NCI-H128 (cell line): ENCODE results near the gene LENEP.

Experiments used
- DNase-seq: peaks from one replicate; lab custom pipeline; 2025; ENCODE audit not compliant: unreplicated experiment; lab: John Stamatoyannopoulos, UW

Gene LENEP

DNA sequence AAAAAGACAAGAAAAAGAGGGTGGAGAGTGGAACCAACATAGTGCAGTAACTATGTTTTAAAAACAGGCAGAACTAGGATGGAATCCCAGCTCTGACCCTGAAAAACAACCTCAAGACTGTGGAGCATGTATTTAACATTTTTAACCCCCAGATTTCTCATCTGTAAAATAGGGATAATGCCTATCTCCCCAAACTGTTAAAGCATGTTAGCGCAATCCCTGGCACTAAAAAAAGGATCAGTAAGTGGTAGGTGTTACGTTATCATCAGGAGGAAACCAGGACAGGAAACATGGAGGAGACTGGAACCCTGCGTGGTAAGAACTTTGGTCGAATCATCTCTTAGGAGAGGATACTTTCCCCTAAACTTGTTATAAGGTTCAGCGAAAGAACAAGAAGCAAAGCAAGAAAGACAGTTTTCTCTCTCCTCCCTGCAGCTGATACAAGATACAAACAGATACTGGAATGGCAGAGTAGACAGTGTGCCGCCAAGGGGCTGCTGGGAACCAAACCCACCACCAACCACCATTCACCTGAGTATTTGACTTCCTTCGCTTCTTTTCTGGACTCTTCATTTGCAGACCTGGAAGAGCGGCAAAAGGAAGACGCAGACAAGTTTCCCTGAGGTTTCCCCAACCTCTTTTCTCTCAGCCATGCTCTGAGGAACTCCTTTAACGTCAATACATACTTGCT, 32.8 kb upstream of the LENEP start:
- DNase-seq, result no peak

DNA sequence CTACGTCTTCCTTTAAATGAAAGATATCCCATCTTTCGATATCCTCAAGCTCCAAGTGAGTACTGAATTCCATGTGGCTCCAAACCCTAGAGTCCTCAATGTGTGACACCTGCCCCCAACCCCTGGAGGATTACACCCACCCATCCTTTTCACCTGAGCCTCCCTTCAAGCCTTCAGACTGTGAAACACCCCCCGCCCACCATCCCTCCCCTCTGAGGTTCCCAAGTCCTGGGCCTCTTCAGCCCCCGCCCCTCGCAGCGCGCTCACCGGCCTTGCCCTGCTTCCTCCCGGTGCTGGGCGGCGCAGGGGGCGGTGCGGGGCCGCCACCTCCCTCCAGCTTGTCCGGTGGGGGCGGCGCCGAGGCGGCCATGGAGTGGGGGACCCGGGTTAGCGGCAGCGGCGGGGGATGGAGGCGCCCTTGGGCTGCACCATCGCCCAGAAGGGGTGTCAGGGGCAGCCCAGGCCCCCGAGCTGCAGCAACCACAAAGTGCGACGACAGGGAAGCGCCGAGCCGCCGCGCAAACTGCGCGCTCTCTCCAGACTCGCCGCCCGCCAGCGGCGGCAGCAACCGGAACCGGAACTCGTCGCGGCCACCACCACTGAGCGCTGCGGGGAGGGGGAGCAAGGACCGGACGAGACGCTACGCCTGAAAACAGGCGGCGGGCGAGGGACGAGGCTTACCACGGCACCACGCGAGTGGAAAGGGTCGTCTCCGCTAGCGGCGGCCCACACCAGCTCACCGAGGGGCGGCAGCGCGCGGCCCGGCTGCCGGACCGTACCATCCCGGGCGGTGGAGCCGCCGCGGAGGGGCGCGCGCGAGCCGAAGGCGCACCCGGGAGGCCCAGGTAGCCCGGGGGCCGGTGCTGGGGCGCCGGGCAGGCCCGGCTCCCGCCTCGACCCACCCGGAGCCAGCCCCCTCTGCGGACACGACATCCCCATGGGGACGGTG, 31.9 kb upstream of the LENEP start, which contains the start of gene PYGO2:
TSS of gene PYGO2 (minus strand) at position 576 of the 949 bp plus-strand sequence. CDS start at position 370, 206 bp downstream.
- peak; percentile 53 for DNase-seq

DNA sequence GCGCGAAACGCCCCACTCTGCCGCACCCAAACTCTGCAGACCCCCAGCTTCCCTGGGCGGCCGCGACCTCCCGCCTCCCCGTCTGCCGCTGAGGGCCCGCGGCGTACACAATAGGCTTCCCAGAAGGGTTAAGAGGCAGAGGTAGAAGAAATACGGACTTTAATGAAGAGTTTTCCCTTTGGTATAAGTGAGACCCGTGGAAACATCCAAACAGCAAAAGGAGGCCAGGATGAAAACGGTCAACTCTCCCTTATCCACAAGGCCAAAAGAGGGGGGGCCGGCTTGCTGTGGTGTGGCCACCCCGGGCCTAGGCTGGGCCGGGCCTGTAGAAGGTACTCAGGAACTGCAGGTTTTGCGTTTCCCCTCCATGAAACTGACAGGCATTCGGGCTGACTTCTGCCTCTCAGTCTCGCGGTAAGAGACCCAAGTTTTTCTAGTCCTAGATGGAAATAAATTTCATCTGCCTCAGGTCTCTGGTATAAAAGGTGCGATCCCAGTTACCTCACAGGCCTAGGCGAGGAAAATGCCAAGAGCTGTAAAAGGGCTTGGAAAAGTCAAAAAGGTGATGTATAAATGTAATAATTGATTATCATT, 31.1 kb upstream of the LENEP start:
- DNase-seq, result no peak

DNA sequence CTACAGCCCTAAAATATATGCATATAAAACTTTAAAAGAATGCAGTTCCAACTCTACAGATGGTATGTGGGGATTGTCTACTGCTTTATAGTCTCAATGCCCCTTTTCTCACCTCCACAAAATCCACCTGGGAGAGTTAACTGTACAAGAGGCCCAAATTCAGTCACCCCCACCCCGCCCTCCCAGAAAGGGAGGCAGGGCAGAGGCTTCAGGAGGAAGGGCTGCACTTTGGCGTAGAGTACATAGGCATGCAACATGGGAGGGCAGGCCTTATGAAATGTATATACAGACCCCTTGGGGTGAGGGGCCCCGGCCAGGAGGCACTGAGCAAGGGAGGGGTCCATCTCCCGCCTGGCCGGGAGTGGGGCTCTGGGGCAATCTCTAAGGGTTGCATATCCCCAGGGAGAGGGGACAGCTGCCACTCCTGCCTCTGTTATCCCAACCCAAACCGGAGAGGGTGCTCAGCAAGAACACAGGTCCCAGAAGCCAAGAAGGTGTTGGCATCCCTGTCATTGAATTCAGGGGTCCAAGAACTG, 30.5 kb upstream of the LENEP start:
- DNase-seq, result no peak

DNA sequence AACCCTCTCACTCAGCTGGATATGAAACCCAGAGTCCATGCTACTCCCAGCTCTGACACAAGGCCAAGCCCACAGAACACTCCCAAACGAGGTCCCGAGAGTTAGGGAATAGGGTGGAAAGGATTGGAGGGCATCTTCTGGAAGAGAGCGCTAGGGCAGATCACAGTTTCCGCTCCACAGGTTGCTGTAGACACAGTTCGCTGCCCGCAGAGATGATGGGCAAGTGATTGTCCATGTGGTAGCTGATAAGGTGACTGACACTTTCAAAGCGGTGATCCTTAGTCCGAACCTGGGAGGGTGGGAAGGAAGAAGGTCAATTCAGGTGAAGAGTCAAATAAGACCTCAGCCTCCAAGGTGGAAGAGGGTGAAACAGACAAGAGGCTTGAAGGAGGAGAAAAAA, 29.7 kb upstream of the LENEP start:
- DNase-seq, result no peak

DNA sequence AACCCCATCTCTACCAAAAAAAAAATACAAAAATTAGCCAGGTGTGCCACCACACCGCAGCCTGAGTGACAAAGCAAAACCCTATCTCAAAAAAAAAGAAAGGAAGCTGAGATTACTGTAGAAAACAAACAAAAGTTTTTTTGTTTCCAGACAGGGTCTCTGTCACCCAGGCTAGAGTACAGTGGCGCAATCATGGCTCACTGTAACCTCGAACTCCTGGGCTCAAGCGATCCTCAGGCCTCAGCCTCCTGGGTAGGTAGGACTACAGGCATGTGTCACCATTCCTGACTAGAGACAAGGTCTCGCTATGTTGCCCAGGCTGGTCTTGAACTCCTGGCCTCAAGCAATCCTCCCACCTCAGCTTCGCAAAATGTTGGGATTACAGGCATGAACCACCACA, 29.0 kb upstream of the LENEP start:
- no peak for DNase-seq

DNA sequence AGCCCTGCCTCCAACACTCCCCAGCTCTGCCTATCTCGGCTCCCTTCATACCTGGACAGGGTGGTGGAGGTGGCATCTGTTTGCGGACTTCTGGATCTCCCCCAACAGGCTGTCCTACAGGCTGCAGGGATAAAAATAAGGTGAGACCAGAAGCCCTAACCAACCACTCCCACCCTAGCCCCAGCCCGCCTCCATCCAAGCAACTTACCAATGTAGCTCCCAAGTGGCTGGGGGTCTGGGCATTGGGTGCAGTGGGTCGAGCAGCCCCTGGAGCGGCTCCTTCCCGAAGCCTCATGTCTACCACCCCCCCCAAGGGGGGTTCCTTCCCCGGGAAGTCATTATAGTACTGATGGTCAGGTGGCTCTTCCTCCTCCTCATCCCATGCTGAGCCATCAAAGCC, 27.3 kb upstream of the LENEP start:
- DNase-seq, result no peak

DNA sequence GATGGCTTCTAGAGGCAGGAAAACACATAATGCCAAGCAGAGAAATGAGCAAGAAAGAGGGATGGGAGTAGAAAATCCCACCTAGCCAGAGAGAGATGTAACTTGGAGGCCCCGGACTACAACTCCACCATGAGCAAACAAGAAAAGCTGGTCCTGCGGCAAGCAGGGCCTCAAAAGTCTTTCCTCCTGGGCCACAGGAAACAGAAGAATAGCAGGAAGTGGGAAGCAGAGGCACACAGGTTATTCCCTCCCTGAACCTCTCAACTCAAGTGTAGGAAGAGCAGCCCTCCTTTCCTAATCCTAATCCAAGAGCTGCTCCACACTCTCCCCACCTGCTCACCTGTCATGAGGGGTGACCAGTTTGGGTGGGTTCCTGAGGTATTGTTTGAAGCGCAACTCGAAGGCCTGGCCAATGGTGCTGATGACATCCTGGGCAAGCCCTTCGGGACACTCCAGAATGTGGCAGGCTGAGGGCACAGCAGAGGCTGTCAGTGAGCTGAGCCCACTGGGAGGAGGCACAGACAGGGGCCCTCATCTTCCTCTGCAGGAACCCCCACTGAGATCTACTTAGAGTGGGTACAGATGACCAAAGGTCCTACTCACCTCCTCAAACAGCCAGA, 25.9 kb upstream of the LENEP start:
- no peak for DNase-seq

DNA sequence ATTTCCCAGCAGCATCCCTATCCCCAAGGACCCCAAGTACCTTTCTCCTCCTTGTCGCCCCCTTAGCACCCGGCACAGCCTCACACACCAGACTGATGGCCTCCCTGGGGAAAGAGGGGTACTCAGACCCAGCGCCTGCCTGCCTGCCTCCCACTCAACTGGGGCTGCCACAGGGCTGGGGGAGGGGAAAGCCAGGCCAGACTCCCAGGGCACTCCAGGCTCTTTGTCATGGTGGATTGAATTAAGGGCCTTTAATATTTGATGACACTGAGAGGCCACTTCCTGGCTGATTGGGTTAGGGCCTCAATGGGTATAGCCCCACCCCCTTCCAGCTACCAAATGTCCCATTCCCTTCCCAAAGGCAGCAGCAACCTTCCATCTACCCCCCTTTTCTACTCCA, 24.7 kb upstream of the LENEP start:
- DNase-seq, result no peak

DNA sequence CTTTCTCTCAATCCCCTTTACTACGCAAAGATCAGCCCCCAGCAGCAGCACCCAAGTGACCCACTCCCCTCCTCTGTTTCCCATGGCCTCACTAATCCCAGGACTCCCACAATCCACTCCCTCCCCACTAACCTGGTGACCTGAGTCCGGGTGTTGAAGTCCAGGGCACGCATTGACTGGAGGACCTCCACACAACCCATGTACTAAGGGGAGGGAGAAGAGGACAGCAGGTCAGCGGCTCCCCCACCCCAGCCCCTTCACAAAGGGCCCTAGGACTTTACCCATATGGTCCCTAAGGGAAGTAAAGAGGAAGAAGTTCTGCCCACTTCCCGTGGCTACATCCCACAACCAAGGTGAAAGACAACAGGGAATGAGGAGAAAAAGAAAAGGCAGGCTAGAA, 24.1 kb upstream of the LENEP start:
- no peak for DNase-seq

DNA sequence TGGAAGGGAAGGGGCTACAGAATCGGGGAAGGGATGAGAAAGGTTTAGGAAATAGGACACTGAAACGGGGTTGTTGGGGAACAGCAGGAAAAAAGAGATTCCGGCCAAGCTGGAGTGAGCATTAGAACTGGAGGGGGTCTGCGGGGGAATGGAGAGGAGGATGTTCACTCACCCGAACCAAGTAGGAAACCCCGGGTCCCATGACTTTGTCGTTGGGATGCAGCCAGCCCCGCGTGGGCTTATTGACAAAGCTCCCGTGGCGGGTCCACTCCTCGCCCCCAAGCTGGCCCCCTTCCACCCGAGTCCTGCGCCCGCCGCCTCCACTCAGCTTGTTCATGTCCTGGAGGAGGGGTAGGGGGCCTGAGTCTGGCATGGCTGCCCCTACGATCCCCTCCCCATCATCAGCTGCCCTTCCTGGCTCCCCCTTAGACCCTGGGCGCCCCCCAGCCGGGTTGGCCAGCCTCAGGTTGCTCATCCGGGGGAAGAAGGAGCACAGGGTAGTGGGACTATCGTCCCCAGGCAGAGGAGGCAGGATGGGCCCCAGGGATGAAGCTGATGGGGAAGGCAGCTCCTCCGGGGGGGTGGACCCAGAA, 23.4 kb upstream of the LENEP start:
- no peak for DNase-seq

DNA sequence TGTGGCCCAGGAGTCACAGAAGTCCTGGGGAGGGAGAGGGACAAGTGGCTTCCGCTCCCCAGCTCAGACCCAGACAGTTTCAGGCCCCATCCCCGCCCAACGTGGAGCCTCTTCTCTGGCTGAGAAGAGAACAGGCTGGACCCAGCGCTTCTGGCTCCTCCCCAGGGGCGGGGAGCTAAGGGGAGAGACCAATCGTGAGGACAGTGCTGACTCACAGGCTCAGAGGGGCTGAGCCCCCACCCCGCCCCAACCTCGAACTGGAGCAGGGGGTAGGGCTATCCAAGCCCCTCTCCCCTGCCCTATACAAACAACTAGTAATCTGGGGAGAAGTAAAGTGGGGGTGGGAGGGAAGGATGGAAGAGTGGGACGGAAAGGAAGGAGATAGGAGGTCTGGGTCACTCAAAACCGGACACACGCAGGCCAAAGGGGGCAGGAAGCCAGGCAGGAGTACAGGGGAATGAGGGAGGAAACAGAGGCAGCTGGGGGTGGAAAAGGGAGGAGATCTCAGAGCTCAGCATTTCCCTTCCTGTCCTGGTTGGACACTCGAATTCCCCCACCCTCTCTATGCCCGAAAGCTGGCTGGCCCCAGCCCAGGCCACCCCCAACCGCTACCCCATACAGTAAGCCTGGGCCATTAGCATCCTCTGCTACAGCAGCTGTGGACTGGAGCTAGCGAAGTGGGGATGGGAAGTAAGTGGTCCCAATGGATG, 22.6 kb upstream of the LENEP start, which contains the start of gene SHC1:
TSS of gene SHC1 (minus strand) at position 117 of the 710 bp plus-strand sequence. CDS start 221 bp downstream, outside the sequence.
- DNase-seq, result no peak

DNA sequence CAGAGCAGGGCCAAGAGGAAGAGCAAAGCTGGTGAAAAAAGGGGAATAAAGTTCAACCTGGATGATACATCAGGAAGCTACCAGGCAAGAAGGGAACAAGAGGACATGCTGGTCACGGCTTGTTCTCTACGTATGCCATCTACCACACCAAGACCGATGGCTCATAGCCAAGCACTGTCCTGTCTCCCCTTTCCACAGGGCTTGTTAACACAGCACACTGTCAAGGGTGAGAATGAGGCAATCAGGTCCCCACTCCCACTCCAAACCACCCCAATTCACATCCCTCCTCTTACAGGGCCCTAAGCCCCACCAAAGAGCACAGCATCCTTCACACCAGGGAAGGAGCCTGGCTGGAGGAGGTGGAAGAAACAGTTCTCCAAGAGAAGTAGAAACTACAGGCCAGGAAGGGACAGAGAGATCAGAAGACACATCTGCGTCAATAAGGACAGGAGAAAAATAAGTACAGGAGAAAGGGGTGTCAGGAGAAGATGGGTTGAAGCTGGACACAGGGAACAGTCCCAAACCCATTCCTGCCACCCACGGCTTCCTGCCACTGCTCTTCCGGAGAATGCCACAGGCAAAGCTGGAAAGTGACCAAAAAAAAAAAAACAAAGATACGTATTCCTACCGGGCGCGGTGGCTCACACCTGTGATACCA, 21.9 kb upstream of the LENEP start:
- DNase-seq, result no peak

DNA sequence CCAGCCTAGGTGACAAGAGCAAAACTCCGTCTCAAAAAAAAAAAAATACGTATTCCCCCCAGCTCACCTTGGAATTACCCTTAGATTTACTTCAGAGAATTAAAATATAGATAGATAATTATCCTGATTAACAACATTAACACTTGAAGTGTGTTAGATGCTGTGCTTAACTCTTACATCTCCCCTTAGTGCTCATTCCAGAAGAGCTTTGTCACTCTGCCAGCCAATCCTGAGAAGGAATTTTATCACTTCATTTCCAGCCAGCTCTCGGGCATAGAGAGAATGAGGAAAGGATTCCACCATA, 21.2 kb upstream of the LENEP start:
- DNase-seq, result no peak

DNA sequence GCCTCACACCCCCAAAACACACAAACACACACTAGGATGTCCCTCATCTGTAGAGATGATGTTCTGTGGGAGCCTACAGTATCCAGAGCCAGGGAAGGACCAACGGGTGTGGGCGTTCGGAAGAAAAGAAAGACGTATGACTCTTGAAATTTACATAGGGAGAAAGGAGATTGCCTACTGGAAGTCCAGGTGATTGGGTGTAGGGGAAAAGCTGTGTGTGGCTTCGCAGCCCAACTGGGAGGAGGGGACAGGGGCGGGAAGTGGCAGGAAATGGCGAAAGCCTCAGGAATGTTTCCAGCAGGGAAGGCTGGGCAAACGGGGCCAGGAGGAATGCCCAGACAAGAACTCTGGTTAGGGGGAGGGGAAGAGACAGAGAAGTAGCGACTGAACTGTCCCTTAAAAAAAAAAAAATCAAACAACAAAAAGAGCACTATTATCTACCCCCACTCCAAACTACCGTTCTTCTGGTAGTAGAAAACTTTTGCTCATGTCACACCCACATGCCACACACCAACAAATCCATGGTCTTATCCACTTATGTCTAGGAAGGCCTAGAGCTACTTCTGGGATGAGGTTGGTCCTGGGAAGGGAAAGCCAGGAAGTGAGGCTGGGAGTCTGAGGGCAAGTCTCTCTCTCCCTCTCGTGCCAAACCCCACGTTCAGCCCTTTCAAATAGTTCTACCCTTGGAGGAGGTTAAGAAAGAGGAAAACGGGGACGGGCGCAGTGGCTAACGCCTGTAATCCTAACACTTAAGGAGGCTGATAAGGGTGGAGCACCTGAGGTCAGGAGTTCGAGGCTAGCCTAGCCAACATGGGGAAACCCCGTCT, 20.7 kb upstream of the LENEP start:
- DNase-seq, result no peak

DNA sequence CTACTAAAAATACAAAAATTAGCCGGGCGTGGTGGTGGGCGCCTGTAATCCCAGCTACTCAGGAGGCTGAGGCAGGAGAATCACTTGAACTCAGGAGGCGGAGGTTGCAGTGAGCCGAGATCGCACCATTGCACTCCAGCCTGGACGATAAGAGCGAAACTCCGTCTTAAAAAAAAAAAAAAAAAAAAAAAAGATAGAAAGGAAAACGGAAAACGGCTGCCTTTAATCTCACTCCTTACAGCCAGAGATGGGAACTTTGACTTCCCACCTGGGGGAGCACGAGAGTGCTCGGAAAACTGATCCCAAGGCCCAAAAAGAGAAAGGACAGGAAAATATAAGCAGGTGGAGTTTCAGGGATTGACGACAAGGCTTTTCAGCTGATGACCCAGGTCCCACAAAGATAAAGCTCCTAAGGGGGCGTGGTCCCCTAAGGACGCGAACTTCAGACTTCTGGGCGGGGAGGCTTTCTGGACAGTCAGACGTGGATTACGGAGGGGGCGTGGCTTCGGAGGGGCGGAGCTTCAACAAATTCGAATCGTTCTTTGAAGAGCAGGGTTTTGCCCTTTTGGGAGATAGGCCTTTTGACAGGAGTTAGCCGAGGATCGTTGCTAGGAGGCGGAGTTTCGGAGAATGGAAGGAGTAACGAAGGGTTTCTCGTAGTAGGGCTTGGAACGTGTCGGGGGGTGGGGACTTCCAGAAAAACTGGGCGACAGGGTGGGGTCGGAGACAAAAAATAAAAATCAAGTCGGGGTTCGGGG, 19.9 kb upstream of the LENEP start:
- DNase-seq, result peak; percentile 90

DNA sequence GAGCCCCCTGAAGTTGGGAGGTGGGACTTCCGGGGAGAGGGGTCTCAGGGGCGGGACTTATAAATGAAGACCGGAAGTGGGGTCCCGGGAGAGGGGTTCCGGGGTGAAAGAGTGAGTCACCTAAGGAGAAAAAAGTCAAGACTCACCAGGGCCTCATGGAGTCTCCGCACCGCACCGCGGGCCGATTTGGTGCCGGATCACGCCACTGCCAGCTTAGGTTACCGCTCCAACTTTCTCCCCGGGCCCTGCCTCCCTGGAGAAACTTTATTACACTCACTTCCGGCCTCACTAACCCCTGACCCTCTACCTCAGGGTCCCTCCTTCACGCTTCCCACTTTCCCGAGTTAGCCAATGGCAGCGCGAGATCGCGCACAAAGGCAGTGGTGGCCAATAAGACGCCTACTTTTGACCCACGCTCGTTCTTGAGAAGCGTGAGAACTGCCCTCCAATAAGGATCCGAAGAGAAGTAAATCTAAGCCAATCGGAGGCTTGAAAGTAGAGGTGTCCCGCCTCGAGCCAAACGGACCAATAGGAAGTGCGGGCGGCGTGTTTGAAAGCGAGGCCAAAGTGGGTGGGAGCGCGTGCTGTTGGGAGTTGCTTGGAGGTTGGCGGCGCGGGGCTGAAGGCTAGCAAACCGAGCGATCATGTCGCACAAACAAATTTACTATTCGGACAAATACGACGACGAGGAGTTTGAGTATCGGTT, 19.1 kb upstream of the LENEP start, which contains the start of gene CKS1B:
TSS of gene CKS1B (plus strand) at position 580 of the 706 bp plus-strand sequence. CDS start at position 645, 65 bp downstream.
- DNase-seq, result peak; percentile 100
